ENCODE results near the gene GLYATL3.

Gene GLYATL3

GRCh38 chr6:49514571-49515484 lies 15.1 kb downstream of the GLYATL3 start:
- no peak for DNase-seq (ENCODE audit: low read depth in 2 of 2, low spot score in 1 of 2)

- DNase-seq (ENCODE audit: low read depth in 2 of 2, low spot score in 1 of 2) = no peak
Observed at GRCh38 chr6:49515485-49516146, 15.9 kb downstream of the GLYATL3 start.

GRCh38 chr6:49516147-49516505 lies 16.4 kb downstream of the GLYATL3 start:
- no peak for DNase-seq (ENCODE audit: low read depth in 2 of 2, low spot score in 1 of 2)

- no peak for DNase-seq (ENCODE audit: low read depth in 2 of 2, low spot score in 1 of 2)
Observed at GRCh38 chr6:49517919-49518318, 18.2 kb downstream of the GLYATL3 start.

GRCh38 chr6:49519660-49520059 lies 19.9 kb downstream of the GLYATL3 start:
- DNase-seq (ENCODE audit: low read depth in 2 of 2, low spot score in 1 of 2) = no peak

- DNase-seq (ENCODE audit: low read depth in 2 of 2, low spot score in 1 of 2) = no peak
Observed at GRCh38 chr6:49522710-49523593, 23.2 kb downstream of the GLYATL3 start.

- DNase-seq (ENCODE audit: low read depth in 2 of 2, low spot score in 1 of 2) = no peak
Observed at GRCh38 chr6:49523901-49524300, 24.2 kb downstream of the GLYATL3 start.

- DNase-seq (ENCODE audit: low read depth in 2 of 2, low spot score in 1 of 2) = no peak
Observed at GRCh38 chr6:49524541-49524940, 24.8 kb downstream of the GLYATL3 start.

GRCh38 chr6:49526598-49526997 lies 26.9 kb downstream of the GLYATL3 start:
- DNase-seq (ENCODE audit: low read depth in 2 of 2, low spot score in 1 of 2) = no peak

GRCh38 chr6:49527320-49527719 lies 27.6 kb downstream of the GLYATL3 start:
- no peak for DNase-seq (ENCODE audit: low read depth in 2 of 2, low spot score in 1 of 2)

GRCh38 chr6:49528571-49528970 lies 28.8 kb downstream of the GLYATL3 start:
- DNase-seq (ENCODE audit: low read depth in 2 of 2, low spot score in 1 of 2) = no peak

GRCh38 chr6:49530141-49530776 lies 30.5 kb downstream of the GLYATL3 start:
- DNase-seq (ENCODE audit: low read depth in 2 of 2, low spot score in 1 of 2) = no peak

- DNase-seq (ENCODE audit: low read depth in 2 of 2, low spot score in 1 of 2) = no peak
Observed at GRCh38 chr6:49531774-49532569, 32.2 kb downstream of the GLYATL3 start.

- DNase-seq (ENCODE audit: low read depth in 2 of 2, low spot score in 1 of 2) = no peak
Observed at GRCh38 chr6:49535795-49536194, 36.1 kb downstream of the GLYATL3 start.

- no peak for DNase-seq (ENCODE audit: low read depth in 2 of 2, low spot score in 1 of 2)
Observed at GRCh38 chr6:49539102-49539501, 39.4 kb downstream of the GLYATL3 start.

GRCh38 chr6:49540614-49541013 lies 40.9 kb downstream of the GLYATL3 start:
- DNase-seq (ENCODE audit: low read depth in 2 of 2, low spot score in 1 of 2) = no peak

- DNase-seq (ENCODE audit: low read depth in 2 of 2, low spot score in 1 of 2) = no peak
Observed at GRCh38 chr6:49541210-49541724, 41.5 kb downstream of the GLYATL3 start.

GRCh38 chr6:49541936-49542335 lies 42.2 kb downstream of the GLYATL3 start:
- no peak for DNase-seq (ENCODE audit: low read depth in 2 of 2, low spot score in 1 of 2)

GRCh38 chr6:49543087-49543858 lies 43.5 kb downstream of the GLYATL3 start:
- DNase-seq (ENCODE audit: low read depth in 2 of 2, low spot score in 1 of 2) = no peak

Measured in stimulated activated CD8-positive, alpha-beta memory T cell treated with anti-CD3 and anti-CD28 coated beads, Interleukin-4, amount 100 ng/mL, for 4 hours (primary cell).